ES-I3 (cell line): ENCODE results near the gene MPRIP.

Experiments used
- H3K36me3 ChIP-seq: 2 replicates; pipeline ENCODE4 v1.6.1; 2013; ENCODE audit warnings: mild to moderate bottlenecking, low read length, control low read depth, moderate library complexity; ENCODE audit not compliant: insufficient read depth
- H3K4me1 ChIP-seq: 2 replicates; pipeline ENCODE4 v1.6.1; 2013; ENCODE audit warnings: mild to moderate bottlenecking, control low read depth, low read length; ENCODE audit not compliant: insufficient read depth
- H3K9ac ChIP-seq: 2 replicates; pipeline ENCODE4 v1.6.1; 2013; ENCODE audit warnings: low read depth, mild to moderate bottlenecking, low read length, moderate library complexity
- H3K9me3 ChIP-seq: 2 replicates; pipeline ENCODE4 v1.6.1; 2013; ENCODE audit warnings: mild to moderate bottlenecking, low read length, moderate library complexity; ENCODE audit not compliant: control insufficient read depth, insufficient read depth

MPRIP gene

DNA sequence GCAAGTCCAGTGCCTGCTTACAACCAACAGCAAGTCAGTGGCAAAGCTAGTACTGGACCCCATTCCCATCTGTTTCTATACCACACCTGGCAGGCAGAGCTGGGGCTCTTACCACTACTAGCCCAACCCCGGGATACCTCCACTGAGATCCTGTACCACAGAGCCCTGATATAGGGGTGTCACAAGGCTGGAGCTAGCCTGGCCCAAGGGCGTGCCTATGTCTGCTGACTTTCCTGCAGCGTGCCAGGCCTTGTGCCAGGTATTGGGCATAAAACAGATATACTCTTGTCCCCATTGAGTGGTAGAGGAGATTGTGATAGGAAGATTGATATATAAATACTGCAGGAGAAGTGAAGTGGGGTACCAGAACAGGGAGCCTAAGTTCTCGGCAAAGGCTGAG lies 119.5 kb downstream of the MPRIP start:
- Histone ChIP-seq H3K9me3 (no peaks in the 10 kb centered on the region), H3K4me1 (no peaks in the 10 kb centered on the region), H3K36me3 (peaks cover 18% of the 10 kb centered on the region), H3K9ac (no peak overlapping the region)

DNA sequence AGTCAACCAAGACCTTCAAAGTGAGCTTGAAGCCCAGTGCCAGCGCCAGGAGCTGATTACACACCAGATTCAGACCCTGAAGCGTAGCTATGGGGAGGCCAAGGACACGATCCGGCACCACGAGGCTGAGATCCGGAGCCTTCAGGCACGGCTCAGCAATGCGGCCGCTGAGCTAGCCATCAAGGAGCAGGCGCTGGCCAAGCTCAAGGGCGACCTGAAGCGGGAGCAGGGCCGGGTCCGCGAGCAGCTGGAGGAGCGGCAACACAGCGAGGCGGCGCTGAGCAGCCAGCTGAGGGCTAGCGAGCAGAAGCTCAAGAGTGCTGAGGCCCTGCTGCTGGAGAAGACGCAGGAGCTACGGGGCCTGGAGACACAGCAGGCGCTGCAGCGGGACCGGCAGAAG lies 121.9 kb downstream of the MPRIP start:
- Histone ChIP-seq H3K9me3 (no peaks in the 10 kb centered on the region), H3K9ac (no peak overlapping the region), H3K4me1 (no peaks in the 10 kb centered on the region), H3K36me3 (peaks cover 18% of the 10 kb centered on the region)

DNA sequence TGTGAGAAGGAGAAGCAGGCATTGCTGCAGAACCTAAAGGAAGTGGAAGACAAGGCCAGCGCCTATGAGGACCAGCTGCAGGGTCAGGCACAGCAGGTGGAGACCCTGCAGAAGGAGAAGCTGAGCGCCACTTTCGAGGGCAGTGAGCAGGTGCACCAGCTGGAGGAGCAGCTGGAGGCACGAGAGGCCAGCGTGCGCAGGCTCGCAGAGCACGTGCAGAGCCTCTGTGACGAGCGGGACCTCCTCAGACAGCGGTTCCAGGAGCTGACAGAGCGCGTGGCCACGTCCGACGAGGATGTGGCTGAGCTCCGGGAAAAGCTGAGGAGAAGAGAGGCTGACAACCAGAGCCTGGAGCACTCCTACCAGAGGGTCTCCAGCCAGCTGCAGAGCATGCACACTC lies 122.4 kb downstream of the MPRIP start:
- no peaks in the 10 kb centered on the region for H3K9me3 ChIP-seq
- H3K36me3 ChIP-seq = peaks cover 15% of the 10 kb centered on the region
- H3K4me1 ChIP-seq = no peaks in the 10 kb centered on the region
- H3K9ac ChIP-seq = no peak overlapping the region

DNA sequence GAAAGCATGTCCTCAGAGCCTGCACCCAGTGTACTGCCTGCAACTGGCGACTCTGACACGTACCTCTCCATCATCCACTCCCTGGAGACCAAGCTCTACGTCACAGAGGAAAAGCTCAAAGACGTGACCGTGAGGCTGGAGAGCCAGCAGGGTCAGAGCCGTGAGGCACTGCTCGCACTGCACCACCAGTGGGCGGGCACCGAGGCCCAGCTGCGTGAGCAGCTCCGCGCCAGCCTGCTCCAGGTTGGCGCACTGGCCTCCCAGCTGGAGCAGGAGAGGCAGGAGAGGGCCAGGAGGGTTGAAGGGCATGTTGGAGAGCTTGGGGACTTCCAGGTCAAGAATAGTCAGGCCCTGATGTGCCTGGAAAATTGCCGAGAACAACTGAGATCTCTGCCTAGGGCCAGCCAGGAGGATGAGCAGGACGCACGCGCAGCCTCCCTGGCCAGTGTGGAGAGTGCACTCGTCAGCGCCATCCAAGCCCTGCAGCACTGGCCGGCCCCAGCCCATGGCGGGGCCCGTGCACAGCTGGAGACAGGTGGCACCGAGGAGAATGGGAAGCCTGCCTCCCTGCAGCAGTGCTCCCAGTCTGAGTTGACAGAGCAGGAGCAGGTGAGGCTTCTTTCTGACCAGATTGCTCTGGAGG lies 123.5 kb downstream of the MPRIP start:
- Histone ChIP-seq H3K9ac (no peak overlapping the region), H3K4me1 (no peaks in the 10 kb centered on the region), H3K9me3 (no peaks in the 10 kb centered on the region), H3K36me3 (peaks cover 9% of the 10 kb centered on the region; the same call in 1 of the 2 replicates)

DNA sequence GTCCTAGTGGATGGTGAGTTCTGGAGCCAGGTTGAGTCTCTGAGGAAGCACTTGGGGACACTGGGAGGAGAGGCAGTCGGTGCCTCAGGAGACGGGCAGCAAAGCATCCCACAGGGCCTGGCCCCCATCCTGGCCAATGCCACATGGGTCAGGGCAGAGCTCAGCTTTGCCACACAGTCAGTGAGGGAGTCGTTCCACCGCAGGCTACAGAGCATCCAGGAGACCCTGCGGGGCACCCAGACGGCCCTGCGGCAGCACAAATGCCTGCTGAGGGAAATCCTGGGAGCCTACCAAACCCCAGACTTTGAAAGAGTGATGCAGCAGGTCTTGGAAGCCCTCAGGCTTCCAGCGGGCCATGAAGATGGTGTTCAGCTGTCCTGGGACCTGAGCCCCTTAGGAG lies 124.2 kb downstream of the MPRIP start:
- H3K4me1 ChIP-seq = no peaks in the 10 kb centered on the region
- H3K9me3 ChIP-seq = no peaks in the 10 kb centered on the region
- H3K9ac ChIP-seq = no peak overlapping the region
- H3K36me3 ChIP-seq = peaks cover 9% of the 10 kb centered on the region; the same call in 1 of the 2 replicates

DNA sequence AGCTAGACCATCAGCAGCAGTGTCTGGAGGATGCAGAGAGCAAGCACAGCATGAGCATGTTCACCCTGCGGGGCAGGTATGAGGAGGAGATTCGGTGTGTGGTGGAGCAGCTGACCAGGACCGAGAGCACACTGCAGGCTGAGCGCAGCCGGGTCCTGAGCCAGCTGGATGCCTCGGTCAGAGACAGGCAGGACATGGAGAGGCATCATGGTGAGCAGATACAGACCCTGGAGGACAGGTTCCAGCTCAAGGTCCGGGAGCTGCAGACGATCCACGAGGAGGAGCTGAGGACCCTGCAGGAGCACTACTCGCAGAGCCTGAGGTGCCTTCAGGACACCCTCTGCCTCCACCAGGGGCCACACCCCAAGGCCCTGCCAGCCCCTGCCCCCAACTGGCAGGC lies 125.1 kb downstream of the MPRIP start:
- Histone ChIP-seq H3K4me1 (peaks cover 7% of the 10 kb centered on the region; the same call in 1 of the 2 replicates), H3K36me3 (peaks cover 9% of the 10 kb centered on the region; the same call in 1 of the 2 replicates), H3K9ac (no peak overlapping the region), H3K9me3 (no peaks in the 10 kb centered on the region)

DNA sequence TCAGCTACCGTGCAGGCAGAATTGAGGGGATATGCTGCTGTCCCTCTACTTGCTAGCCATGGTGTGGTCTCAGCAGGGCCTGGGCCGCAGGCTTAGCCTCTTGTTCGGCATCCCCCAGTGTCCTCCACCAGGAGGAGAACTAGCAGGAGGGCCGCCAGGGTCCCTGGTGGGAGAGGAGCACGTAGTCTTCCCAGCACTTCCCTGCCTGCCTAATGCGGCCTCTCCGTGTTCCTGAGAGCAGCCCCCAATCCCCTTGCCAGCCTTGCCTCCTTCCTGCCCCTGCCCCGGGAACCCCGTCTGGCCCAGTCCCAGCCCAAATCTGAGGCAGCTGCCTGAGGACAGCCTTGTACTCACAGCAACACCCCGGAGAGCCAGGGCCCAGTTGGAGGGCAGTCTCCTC lies 125.7 kb downstream of the MPRIP start:
- H3K4me1 ChIP-seq = peaks cover 8% of the 10 kb centered on the region; the same call in 1 of the 2 replicates
- no peak overlapping the region for H3K9ac ChIP-seq
- H3K36me3 ChIP-seq = peaks cover 11% of the 10 kb centered on the region; the same call in 1 of the 2 replicates
- H3K9me3 ChIP-seq = no peaks in the 10 kb centered on the region

DNA sequence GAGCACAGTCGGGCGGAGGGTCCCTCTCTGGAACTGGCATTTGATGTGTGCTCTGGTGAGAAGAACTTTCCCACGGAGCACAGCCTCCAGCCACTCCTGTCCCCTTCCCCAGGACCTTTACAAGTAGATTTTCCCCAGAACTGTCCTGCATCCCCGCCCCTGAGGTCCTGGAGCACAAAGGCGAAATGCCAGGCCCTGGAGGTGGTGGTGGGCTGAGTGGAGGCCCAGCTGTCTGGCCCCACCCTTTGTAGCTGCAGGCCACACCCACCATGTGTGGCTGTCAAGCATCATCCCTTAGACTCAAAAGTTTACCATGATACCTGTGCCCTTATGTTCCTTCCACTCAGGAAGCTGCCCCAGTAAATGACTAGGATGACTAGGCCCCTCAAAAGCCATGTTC lies 126.1 kb downstream of the MPRIP start:
- H3K4me1 ChIP-seq = peaks cover 8% of the 10 kb centered on the region; the same call in 1 of the 2 replicates
- no peaks in the 10 kb centered on the region for H3K9me3 ChIP-seq
- H3K36me3 ChIP-seq = peaks cover 12% of the 10 kb centered on the region; the same call in 1 of the 2 replicates
- no peak overlapping the region for H3K9ac ChIP-seq

DNA sequence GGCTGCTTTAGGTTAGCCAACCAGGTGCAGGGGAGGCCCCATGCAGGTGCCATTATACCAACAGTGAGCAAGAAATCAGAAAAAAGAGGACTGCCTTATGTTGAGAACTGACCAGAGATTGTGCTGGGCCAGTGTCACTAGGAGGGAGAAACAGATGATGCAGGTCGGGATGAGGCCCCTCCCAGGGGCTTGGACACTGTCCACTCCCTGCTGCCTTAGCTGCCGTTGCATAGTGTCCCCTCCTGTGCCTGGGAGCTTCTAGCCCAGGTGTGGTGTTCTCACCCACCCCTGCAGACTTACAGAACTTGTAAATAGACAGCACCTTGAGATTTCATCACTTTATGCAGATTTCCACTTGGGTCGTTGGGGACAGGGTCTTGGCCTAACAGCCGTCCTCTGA lies 127.1 kb downstream of the MPRIP start:
- Histone ChIP-seq H3K36me3 (peaks cover 18% of the 10 kb centered on the region), H3K4me1 (peaks cover 8% of the 10 kb centered on the region; the same call in 1 of the 2 replicates), H3K9ac (no peak overlapping the region), H3K9me3 (no peaks in the 10 kb centered on the region)

DNA sequence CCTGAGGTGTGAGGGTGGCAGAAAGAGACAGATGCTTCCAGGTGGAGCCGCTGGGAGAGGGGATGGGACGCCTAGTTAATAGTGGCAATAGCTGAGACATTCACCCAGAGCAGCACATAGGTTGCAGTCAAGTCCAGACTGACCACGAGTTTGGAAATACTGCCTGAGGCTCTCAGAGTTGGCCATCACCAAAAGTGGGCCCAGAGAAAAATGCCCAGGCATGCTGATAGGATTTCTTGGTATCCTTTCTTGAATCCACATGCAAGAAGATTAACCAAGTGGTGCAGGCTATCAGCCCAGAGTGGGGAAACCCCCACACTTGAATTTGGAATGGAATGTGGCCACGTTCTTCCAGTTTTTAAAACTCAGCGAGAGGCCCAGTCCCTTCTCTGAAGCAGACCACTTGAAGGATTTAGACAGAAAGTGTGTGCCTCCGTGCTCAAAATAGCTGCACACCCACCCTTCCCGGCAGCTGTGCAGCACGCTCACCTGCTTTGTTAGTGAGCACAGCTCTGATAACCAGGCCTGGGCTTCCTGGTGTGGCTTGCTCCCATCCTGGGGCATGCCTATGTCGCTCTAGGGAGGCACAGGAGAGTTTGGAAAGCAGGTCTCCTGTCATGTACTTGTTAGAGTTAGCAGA lies 128.2 kb downstream of the MPRIP start:
- no peak overlapping the region for H3K9ac ChIP-seq
- no peaks in the 10 kb centered on the region for H3K9me3 ChIP-seq
- H3K36me3 ChIP-seq = peaks cover 14% of the 10 kb centered on the region
- peaks cover 8% of the 10 kb centered on the region; the same call in 1 of the 2 replicates for H3K4me1 ChIP-seq

DNA sequence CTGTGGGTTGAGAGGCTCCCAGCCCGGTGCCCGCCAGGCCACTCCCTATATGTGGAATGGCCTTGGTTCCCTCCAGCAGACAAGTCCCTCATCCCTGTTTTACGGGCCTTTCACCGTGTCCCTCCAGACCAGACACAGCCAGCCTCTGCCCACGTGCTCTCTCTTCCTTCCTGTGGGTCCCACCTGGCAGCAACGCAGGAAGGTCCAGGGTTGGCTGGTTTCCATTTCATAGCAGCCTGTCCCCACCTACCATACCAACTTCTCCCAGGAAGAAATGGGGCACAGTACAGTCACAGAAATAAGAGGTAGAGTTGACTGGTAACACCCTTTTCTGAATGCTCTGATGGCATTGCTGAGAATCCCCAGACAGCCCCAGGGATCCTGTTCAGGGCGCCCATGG lies 128.9 kb downstream of the MPRIP start:
- H3K36me3 ChIP-seq = peaks cover 12% of the 10 kb centered on the region
- peaks cover 8% of the 10 kb centered on the region; the same call in 1 of the 2 replicates for H3K4me1 ChIP-seq
- H3K9ac ChIP-seq = no peak overlapping the region
- no peaks in the 10 kb centered on the region for H3K9me3 ChIP-seq

DNA sequence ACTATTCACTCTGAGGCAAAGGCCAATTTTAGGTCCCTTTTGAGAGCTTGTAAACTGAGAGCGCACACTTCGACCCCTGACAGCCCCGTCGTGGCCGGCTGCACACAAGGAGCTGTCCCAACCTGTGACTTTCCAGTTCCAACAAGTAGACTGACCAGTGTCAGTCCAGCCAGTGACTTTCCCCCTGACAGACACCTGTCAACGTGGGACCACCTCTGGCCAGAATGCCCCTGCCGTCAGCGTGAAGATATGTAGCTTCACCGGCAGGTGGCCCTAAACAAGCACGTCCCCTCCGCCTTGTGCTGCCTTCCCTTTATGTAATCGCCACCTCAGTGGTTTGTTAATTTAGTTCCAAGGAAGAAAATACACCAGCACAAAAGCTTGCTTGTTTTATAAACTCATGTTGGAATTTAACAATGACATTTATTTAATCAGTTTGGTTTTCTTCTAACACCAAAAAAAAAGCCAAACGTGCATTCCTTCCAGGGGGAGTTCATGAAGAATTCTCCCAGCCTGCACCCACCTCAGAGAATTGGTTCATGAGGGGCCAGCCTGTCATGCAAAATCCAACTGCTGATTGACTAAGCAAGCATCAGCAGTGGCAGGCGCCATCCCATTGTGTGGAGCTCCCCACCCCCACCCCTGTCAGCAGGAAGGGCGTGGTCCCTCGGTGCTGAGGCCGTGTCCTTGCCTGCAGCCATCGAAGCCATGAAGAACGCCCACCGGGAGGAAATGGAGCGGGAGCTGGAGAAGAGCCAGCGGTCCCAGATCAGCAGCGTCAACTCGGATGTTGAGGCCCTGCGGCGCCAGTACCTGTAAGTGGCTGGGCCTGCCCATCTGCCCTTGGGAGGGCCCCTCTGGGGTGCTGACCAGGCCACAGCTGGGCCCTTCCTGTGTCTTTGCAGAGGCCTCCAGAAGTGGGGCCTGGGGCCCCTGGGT lies 130.0 kb downstream of the MPRIP start:
- H3K9me3 ChIP-seq = no peaks in the 10 kb centered on the region
- H3K36me3 ChIP-seq = peaks cover 14% of the 10 kb centered on the region
- H3K9ac ChIP-seq = no peak overlapping the region
- H3K4me1 ChIP-seq = peaks cover 8% of the 10 kb centered on the region; the same call in 1 of the 2 replicates

DNA sequence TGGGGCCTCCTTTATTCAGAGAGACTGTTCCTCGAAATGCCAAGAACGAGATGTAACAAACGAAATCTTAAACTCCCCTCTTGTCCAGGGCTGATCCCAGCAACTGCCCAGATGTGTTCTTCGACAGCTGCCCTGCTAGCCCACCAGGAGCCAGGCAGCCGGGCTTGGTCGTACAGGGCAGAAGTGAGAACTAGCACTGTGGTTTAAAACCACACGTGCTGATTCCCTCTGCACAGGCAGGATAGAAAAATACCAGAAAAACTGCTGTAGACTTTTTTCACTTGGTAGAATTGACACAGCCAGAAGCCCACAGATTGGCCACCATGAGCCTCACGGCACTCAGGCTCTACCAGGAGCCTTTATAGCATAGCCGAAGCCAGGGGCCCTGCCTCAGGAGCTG lies 130.7 kb downstream of the MPRIP start:
- Histone ChIP-seq H3K4me1 (peaks cover 8% of the 10 kb centered on the region; the same call in 1 of the 2 replicates), H3K36me3 (peaks cover 21% of the 10 kb centered on the region), H3K9ac (no peak overlapping the region)

DNA sequence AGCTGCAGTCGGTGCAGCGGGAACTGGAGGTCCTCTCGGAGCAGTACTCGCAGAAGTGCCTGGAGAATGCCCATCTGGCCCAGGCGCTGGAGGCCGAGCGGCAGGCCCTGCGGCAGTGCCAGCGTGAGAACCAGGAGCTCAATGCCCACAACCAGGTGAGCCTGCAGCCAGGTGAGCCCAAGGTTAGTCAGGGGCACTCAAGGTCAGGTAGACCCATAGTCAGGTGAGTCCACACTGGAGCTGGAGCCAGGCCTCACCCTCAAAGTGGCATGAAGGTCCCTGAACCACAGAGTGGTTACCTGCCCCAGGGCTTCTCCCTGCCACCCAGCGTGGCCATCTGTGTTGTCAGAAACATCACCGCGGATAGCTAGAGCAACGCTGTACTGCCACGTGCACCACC lies 131.7 kb downstream of the MPRIP start:
- H3K36me3 ChIP-seq = peaks cover 25% of the 10 kb centered on the region
- peaks cover 8% of the 10 kb centered on the region; the same call in 1 of the 2 replicates for H3K4me1 ChIP-seq
- no peak overlapping the region for H3K9ac ChIP-seq
- H3K9me3 ChIP-seq = no peaks in the 10 kb centered on the region

More for the DNA sequence above, 130.7 kb downstream of the MPRIP start:
- no peaks in the 10 kb centered on the region for H3K9me3 ChIP-seq
